IMR-90 (cell line): Measurements from ENCODE around the gene SLC66A1. TPM values are rescaled to one million over a fixed set of nuclear protein-coding genes. Genes with fewer than 3 reads are reported as not detected.

ENCODE experiments used
- ATAC-seq: fragments of 200-7000 bp; cut with Tn5 transposase; 2 replicates; pipeline ENCODE4 v1.9.1; 2020; ENCODE audit warnings: low read depth, mild to moderate bottlenecking, moderate library complexity
- BruUV-seq: library from RNA; stranded (reverse); fragments of 400-500 nt; replicated peaks from 2 replicates; lab custom pipeline; 2021; lab: Mats Ljungman, UMichigan
- CTCF ChIA-PET: fragments of 300-600 bp; formaldehyde crosslinking; extraction: SDS; loops from one replicate; lab custom pipeline; 2021; ENCODE audit warnings: antibody characterized with exemption; lab: Yijun Ruan, JAX
- POLR2A ChIA-PET: fragments of 300-600 bp; sonication (Branson Sonifier 250); formaldehyde crosslinking; loops from one replicate; lab custom pipeline; 2022; ENCODE audit warnings: antibody characterized with exemption; ENCODE audit not compliant: unreplicated experiment; lab: Charles Lee
- DNase-seq: peaks from one replicate; pipeline ENCODE4 v3.0.0; 2013
- H2AFZ ChIP-seq: replicated peaks from 2 replicates; pipeline ENCODE3; 2013; ENCODE audit warnings: low read length, mild to moderate bottlenecking; ENCODE audit not compliant: poor library complexity
- H2AK5ac ChIP-seq: 2 replicates; pipeline ENCODE4 v1.6.1; 2013; ENCODE audit warnings: low read depth, low read length, inconsistent platforms
- H2AK9ac ChIP-seq: replicated peaks from 2 replicates; pipeline ENCODE3; 2013; ENCODE audit warnings: mild to moderate bottlenecking, low read depth, low read length, moderate library complexity; ENCODE audit not compliant: poor library complexity
- H2BK120ac ChIP-seq: 2 replicates; pipeline ENCODE4 v1.6.1; 2013; ENCODE audit warnings: low read depth, low read length, inconsistent platforms
- H2BK15ac ChIP-seq: 3 replicates; pipeline ENCODE4 v1.6.1; 2013; ENCODE audit warnings: low read depth, low read length, inconsistent platforms
- H2BK20ac ChIP-seq: 2 replicates; pipeline ENCODE4 v1.6.1; 2013; ENCODE audit warnings: low read depth, mild to moderate bottlenecking, inconsistent platforms, low read length, moderate library complexity
- H2BK5ac ChIP-seq: 2 replicates; pipeline ENCODE4 v1.6.1; 2013; ENCODE audit warnings: mild to moderate bottlenecking, low read depth, low read length, inconsistent platforms; ENCODE audit not compliant: poor library complexity, severe bottlenecking
- H3K14ac ChIP-seq: replicated peaks from 2 replicates; pipeline ENCODE4 v1.6.1; 2013; ENCODE audit warnings: low read depth, low read length, inconsistent platforms
- H3K18ac ChIP-seq: 2 replicates; pipeline ENCODE4 v1.6.1; 2013; ENCODE audit warnings: low read depth, low read length, control low read depth
- H3K23ac ChIP-seq: 2 replicates; pipeline ENCODE4 v1.6.1; 2013; ENCODE audit warnings: low read depth, low read length, inconsistent platforms
- H3K27ac ChIP-seq: 2 replicates; pipeline ENCODE4 v1.5.1; 2013; ENCODE audit warnings: mild to moderate bottlenecking, control low read depth, low read length; ENCODE audit not compliant: insufficient read depth
- H3K27me3 ChIP-seq: 2 replicates; pipeline ENCODE4 v1.6.1; 2013; ENCODE audit warnings: low read length; ENCODE audit not compliant: control insufficient read depth, insufficient read depth
- H3K36me3 ChIP-seq: 2 replicates; pipeline ENCODE4 v1.6.1; 2013; ENCODE audit warnings: low read length, mixed read lengths; ENCODE audit not compliant: control insufficient read depth, insufficient read depth
- H3K4ac ChIP-seq: 2 replicates; pipeline ENCODE4 v1.6.1; 2013; ENCODE audit warnings: low read depth, low read length, inconsistent platforms
- H3K4me1 ChIP-seq: 2 replicates; pipeline ENCODE4 v1.6.1; 2013; ENCODE audit warnings: low read length, mixed read lengths; ENCODE audit not compliant: control insufficient read depth, insufficient read depth
- H3K4me2 ChIP-seq: 2 replicates; pipeline ENCODE4 v1.6.1; 2013; ENCODE audit warnings: low read depth, mild to moderate bottlenecking, control low read depth, low read length, moderate library complexity
- H3K4me3 ChIP-seq: 2 replicates; pipeline ENCODE4 v1.5.1; 2013; ENCODE audit warnings: low read depth, mild to moderate bottlenecking, control low read depth, low read length, moderate library complexity; ENCODE audit not compliant: insufficient read depth
- H3K56ac ChIP-seq: 2 replicates; pipeline ENCODE4 v1.6.1; 2013; ENCODE audit warnings: low read length, inconsistent platforms; ENCODE audit not compliant: insufficient read depth; ENCODE audit errors: extremely low read depth
- H3K79me1 ChIP-seq, 2 experiments: 2 replicates each; pipeline ENCODE4 v1.6.1; 2013; ENCODE audit warnings: low read length in 2 of 2, inconsistent platforms in 1 of 2, low read depth in 1 of 2
- H3K9ac ChIP-seq: 2 replicates; pipeline ENCODE4 v1.6.1; 2013; ENCODE audit warnings: low read depth, low read length, control low read depth
- H3K9me1 ChIP-seq: 2 replicates; pipeline ENCODE4 v1.6.1; 2013; ENCODE audit warnings: low read length, inconsistent platforms; ENCODE audit not compliant: insufficient read depth
- H3K9me3 ChIP-seq: 2 replicates; pipeline ENCODE4 v1.6.1; 2013; ENCODE audit warnings: low read length; ENCODE audit not compliant: control insufficient read depth, insufficient read depth
- H4K20me1 ChIP-seq: 2 replicates; pipeline ENCODE4 v1.6.1; 2013; ENCODE audit warnings: low read length, inconsistent platforms; ENCODE audit not compliant: insufficient read depth
- H4K5ac ChIP-seq: 2 replicates; pipeline ENCODE4 v1.6.1; 2013; ENCODE audit warnings: mild to moderate bottlenecking, low read depth, low read length, control low read depth
- H4K8ac ChIP-seq, 2 experiments: 2 replicates each; pipeline ENCODE4 v1.6.1; 2013; ENCODE audit warnings: low read depth in 2 of 2, low read length in 2 of 2, control low read depth in 1 of 2, inconsistent platforms in 1 of 2
- H4K91ac ChIP-seq: 2 replicates; pipeline ENCODE4 v1.6.1; 2013; ENCODE audit warnings: low read depth, low read length, inconsistent platforms; ENCODE audit not compliant: insufficient read depth
- BHLHE40 ChIP-seq: fragments of 150-350 bp; IDR thresholded peaks from 2 replicates; pipeline ENCODE4 v1.6.1; 2016; ENCODE audit warnings: mild to moderate bottlenecking, low read depth, low read length
- CEBPB ChIP-seq: IDR thresholded peaks from 2 replicates; pipeline ENCODE4 v1.6.1; 2012; ENCODE audit warnings: low read depth, low read length, improper control_type of control experiment
- CHD1 ChIP-seq: IDR thresholded peaks from 2 replicates; pipeline ENCODE4 v1.6.1; 2012; ENCODE audit warnings: low read depth, low read length, improper control_type of control experiment
- ELK1 ChIP-seq: fragments of 150-350 bp; IDR thresholded peaks from 2 replicates; pipeline ENCODE4 v1.6.1; 2016; ENCODE audit warnings: low read depth, mild to moderate bottlenecking, low read length, moderate library complexity, borderline replicate concordance
- FOS ChIP-seq: fragments of 150-350 bp; IDR thresholded peaks from 2 replicates; pipeline ENCODE4 v1.6.1; 2016; ENCODE audit warnings: low read depth, low read length
- MAFK ChIP-seq: IDR thresholded peaks from 2 replicates; pipeline ENCODE4 v1.6.1; 2012; ENCODE audit warnings: low read depth, low read length, improper control_type of control experiment
- MAZ ChIP-seq: IDR thresholded peaks from 2 replicates; pipeline ENCODE4 v1.6.1; 2012; ENCODE audit warnings: low read depth, mild to moderate bottlenecking, low read length, improper control_type of control experiment, moderate library complexity, borderline replicate concordance
- MXI1 ChIP-seq: IDR thresholded peaks from 2 replicates; pipeline ENCODE4 v1.6.1; 2012; ENCODE audit warnings: low read depth, mild to moderate bottlenecking, low read length, moderate library complexity, borderline replicate concordance
- NFE2L2 ChIP-seq: fragments of 150-350 bp; IDR thresholded peaks from 2 replicates; pipeline ENCODE4 v1.6.1; 2016; ENCODE audit warnings: low read depth, mild to moderate bottlenecking, low read length
- POLR2A ChIP-seq: IDR thresholded peaks from 2 replicates; pipeline ENCODE4 v1.6.1; 2012; ENCODE audit warnings: mild to moderate bottlenecking, low read depth, low read length
- RAD21 ChIP-seq: IDR thresholded peaks from 2 replicates; pipeline ENCODE4 v1.6.1; 2012; ENCODE audit warnings: low read length, improper control_type of control experiment
- RCOR1 ChIP-seq: IDR thresholded peaks from 2 replicates; pipeline ENCODE4 v1.6.1; 2012; ENCODE audit warnings: mild to moderate bottlenecking, low read length, improper control_type of control experiment; ENCODE audit not compliant: insufficient replicate concordance
- RFX5 ChIP-seq: IDR thresholded peaks from 2 replicates; pipeline ENCODE4 v1.8.0; 2012; ENCODE audit warnings: low read depth, mild to moderate bottlenecking, low read length, moderate library complexity
- SMC3 ChIP-seq: fragments of 150-350 bp; IDR thresholded peaks from 2 replicates; pipeline ENCODE4 v1.6.1; 2016; ENCODE audit warnings: low read depth, mild to moderate bottlenecking, antibody characterized with exemption, low read length, moderate library complexity
- WGBS, 2 experiments: methylation state at CpG; one replicate each; pipeline versions ENCODE4 v1.1.5 to v1.1.7; 2013; ENCODE audit warnings: missing lambda C conversion rate in 2 of 2; ENCODE audit not compliant: insufficient read length in 1 of 2; ENCODE audit errors: extremely low coverage in 2 of 2; 5-methylcytosine and 5-hydroxymethylcytosine counted together
- dilution Hi-C: fragments of 300-500 bp; cut with HindIII; formaldehyde crosslinking; loops from one replicate; pipeline ENCODE4 v1.14.3; 2018; ENCODE audit warnings: low sequenced_read_pairs; ENCODE audit not compliant: unreplicated experiment
- in situ Hi-C: fragments of 300-500 bp; cut with MboI; formaldehyde crosslinking; loops from 3 replicates; pipeline ENCODE4 v1.14.3; 2019; ENCODE audit warnings: low sequenced_read_pairs, inconsistent platforms, mixed read lengths
- intact Hi-C: fragments of 100-400 bp; cut with micrococcal nuclease; formaldehyde crosslinking; loops from 2 replicates; pipeline ENCODE4 v1.10.0; 2022
- polyA plus RNA-seq, 3 experiments: library from polyadenylated mRNA; depleted of rRNA; stranded (reverse); fragments of >200 nt; gene quantifications; 2 replicates each; pipeline ENCODE4 v1.2.3, GENCODE V29; 2012; ENCODE audit warnings: low replicate concordance in 1 of 3
- total RNA-seq: library from RNA; depleted of rRNA; stranded (reverse); fragments of >200 nt; gene quantifications from 2 replicates; pipeline ENCODE4 v1.2.3, GENCODE V29; 2012
- TF ChIP-seq, protein P1 (sequence below): conservative IDR thresholded peaks from 2 replicates; pipeline ENCODE4 v1.5.1; 2012; ENCODE audit warnings: mild to moderate bottlenecking, low read depth, low read length, improper control_type of control experiment
- TF ChIP-seq, protein P2 (sequence below): fragments of 150-350 bp; IDR thresholded peaks from 2 replicates; pipeline ENCODE4 v1.6.1; 2017; ENCODE audit warnings: mild to moderate bottlenecking, antibody characterized with exemption, low read length, low read depth

The SLC66A1 gene
- total and polyA plus RNA-seq, 2 of the 4 experiments (the other 2 are of a cell fraction): 6.8 to 18.9 TPM

DNA sequence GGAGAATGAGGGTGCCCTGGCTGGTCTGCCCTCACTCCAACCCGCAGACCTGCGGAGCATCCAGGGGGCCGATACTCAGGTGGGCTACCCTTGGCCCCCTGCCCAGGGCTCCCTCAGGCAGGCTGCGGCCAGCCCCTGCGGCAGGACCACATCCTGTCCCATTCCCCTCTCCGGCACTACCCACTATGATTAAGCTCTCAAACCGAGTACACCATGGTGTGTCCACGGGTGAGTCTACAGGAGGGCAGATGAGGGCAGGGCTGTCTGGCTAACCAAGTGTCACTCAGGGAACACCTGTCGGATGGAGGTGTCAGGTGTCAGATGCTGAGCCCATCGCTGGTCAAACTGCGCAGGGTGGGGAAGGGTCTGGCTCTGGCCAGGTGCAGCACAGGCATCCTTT is 47.2 kb downstream of the SLC66A1 start:
- H2BK120ac ChIP-seq: no peak overlapping the region
- H2BK15ac ChIP-seq: no peak overlapping the region
- no peak overlapping the region for H3K4me2 ChIP-seq
- peaks cover 33 to 85% of the 10 kb centered on the region in 2 experiments for H3K79me1 ChIP-seq
- peaks cover 6% of the 10 kb centered on the region; the same call in 1 of the 2 replicates for H3K4me1 ChIP-seq
- no peak overlapping the region; the same call in 1 of the 2 replicates for H3K23ac ChIP-seq
- H4K91ac ChIP-seq: no peak overlapping the region
- H2BK5ac ChIP-seq: no peak overlapping the region
- H3K14ac ChIP-seq: no peak overlapping the region
- H2AK9ac ChIP-seq: no peak overlapping the region
- H3K56ac ChIP-seq: no peak overlapping the region
- BruUV-seq: no TSS peak
- ChIA-PET CTCF (no interaction called here), POLR2A (no interaction called here)
- peaks cover 72% of the 10 kb centered on the region for H4K20me1 ChIP-seq
- H4K8ac ChIP-seq: no peak overlapping the region
- 58% methylated on average over 2 of the region's 11 CpGs; no CpG with 5 or more reads in 1 of the 2 experiments for WGBS, 2 experiments
- no peak overlapping the region for H4K5ac ChIP-seq
- DNase-seq (no peak), ATAC-seq (no peak)
- TF ChIP-seq, protein P1, sequence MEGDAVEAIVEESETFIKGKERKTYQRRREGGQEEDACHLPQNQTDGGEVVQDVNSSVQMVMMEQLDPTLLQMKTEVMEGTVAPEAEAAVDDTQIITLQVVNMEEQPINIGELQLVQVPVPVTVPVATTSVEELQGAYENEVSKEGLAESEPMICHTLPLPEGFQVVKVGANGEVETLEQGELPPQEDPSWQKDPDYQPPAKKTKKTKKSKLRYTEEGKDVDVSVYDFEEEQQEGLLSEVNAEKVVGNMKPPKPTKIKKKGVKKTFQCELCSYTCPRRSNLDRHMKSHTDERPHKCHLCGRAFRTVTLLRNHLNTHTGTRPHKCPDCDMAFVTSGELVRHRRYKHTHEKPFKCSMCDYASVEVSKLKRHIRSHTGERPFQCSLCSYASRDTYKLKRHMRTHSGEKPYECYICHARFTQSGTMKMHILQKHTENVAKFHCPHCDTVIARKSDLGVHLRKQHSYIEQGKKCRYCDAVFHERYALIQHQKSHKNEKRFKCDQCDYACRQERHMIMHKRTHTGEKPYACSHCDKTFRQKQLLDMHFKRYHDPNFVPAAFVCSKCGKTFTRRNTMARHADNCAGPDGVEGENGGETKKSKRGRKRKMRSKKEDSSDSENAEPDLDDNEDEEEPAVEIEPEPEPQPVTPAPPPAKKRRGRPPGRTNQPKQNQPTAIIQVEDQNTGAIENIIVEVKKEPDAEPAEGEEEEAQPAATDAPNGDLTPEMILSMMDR: no peak
- no peak for TF ChIP-seq BHLHE40
- TF ChIP-seq FOS: no peak
- no peak for TF ChIP-seq RCOR1
- TF ChIP-seq POLR2A: no peak
- no peak for TF ChIP-seq MAFK
- TF ChIP-seq, protein P2, sequence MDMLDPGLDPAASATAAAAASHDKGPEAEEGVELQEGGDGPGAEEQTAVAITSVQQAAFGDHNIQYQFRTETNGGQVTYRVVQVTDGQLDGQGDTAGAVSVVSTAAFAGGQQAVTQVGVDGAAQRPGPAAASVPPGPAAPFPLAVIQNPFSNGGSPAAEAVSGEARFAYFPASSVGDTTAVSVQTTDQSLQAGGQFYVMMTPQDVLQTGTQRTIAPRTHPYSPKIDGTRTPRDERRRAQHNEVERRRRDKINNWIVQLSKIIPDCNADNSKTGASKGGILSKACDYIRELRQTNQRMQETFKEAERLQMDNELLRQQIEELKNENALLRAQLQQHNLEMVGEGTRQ: no peak
- TF ChIP-seq MXI1: no peak
- no peak for TF ChIP-seq NFE2L2
- TF ChIP-seq CEBPB: no peak
- TF ChIP-seq RAD21: no peak
- no peak for TF ChIP-seq MAZ
- no peak for TF ChIP-seq CHD1
- TF ChIP-seq RFX5: no peak
- no peak for TF ChIP-seq SMC3
- TF ChIP-seq ELK1: no peak
- H3K9me1 ChIP-seq: peaks cover 17% of the 10 kb centered on the region
- peaks cover 33% of the 10 kb centered on the region for H3K36me3 ChIP-seq
- H3K4me3 ChIP-seq: no peak overlapping the region
- no peaks in the 10 kb centered on the region for H3K9me3 ChIP-seq
- H2BK20ac ChIP-seq: no peak overlapping the region
- no peak overlapping the region for H3K9ac ChIP-seq
- intact Hi-C loops (no loop called here), dilution Hi-C loops (no loop called here), in situ Hi-C loops (no loop called here)
- no peak overlapping the region for H2AFZ ChIP-seq
- H3K27me3 ChIP-seq: no peaks in the 10 kb centered on the region
- H2AK5ac ChIP-seq: no peak overlapping the region; the same call in 1 of the 2 replicates
- no peak overlapping the region for H3K4ac ChIP-seq
- no peak overlapping the region for H3K18ac ChIP-seq
- no peak overlapping the region for H3K27ac ChIP-seq
